Measurements from ENCODE around the gene DNAJB9. TPM values are rescaled to one million over a fixed set of nuclear protein-coding genes. Genes with fewer than 3 reads are reported as not detected.

The DNAJB9 gene
- total RNA-seq, 3 donors from 2014 or later: 13.2 to 19.2 (median 16.6) TPM

DNA sequence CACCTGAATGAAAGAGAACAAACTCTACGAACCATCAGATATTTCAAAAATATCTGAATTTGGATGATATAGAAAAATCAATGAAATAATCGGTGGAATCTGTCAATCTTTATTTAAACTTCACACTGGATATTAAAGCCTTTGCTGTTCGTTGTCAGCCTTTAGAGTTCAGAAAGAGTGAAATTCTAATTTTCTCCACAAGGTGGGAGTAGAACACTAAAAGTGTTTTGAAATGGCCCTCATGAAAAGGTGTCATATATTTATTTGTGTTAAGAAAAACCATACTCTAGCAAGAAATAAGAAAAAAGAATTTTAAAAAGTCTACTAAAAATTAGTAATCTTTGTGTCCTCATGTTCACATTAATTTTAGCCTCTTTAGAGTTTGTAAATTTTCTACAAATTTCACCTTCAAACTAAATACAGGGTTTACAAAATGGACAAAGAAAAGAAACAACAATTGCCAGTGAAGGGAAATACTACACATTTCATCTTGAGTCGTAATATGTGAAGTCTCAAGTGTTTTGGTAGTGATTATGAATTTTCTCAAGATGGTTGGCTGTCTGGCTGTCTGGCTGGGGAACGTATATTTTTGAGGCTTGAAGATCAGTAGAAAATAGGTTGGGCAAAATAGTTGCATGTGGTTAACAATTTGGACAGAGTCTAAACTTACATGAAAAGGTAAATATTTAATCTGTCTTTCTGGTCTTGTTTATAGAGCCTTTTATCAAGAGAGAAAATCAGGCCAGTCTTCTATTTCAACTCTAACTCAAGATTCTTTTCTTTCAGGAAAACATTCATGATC lies 43.7 kb downstream of the DNAJB9 start:
- intact Hi-C loops (cut with DNase I, micrococcal nuclease): no loop called here
- H3K4me1 ChIP-seq (ENCODE audit: low read depth): no peaks in the 10 kb centered on the region
- TF ChIP-seq CTCF (IDR thresholded peaks at IDR 0.05): peak; percentile 23
- H3K9me3 ChIP-seq: no peaks in the 10 kb centered on the region
- no peak for DNase-seq
- H3K4me3 ChIP-seq: no peak overlapping the region
- no peaks in the 10 kb centered on the region for H3K36me3 ChIP-seq (ENCODE audit: low read depth)
- no peak for ATAC-seq

DNA sequence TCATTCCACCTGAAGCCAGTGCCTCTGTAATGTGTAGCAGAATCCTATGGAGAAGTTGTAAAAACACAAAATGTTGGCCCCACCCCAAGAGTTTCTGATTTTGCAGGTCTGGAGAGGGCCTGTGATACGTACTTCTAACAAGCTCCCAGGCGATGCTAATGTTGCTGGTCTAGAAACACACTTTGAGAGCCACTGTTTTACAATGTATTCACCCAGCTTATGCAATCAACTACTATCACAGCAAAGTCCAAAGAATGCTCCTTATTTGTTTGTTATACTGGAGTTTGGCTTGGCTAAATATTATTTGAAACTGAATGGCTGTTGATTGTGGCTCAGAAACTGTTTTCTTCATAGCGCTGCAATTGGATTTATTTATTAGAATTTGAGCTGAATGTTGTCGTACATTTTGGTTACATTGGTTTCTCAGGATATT lies 44.3 kb downstream of the DNAJB9 start:
- H3K4me1 ChIP-seq (ENCODE audit: low read depth): no peaks in the 10 kb centered on the region
- no peaks in the 10 kb centered on the region for H3K9me3 ChIP-seq
- ATAC-seq (no peak), DNase-seq (no peak)
- H3K4me3 ChIP-seq: no peak overlapping the region
- intact Hi-C loops (cut with DNase I, micrococcal nuclease): no loop called here
- no peaks in the 10 kb centered on the region for H3K36me3 ChIP-seq (ENCODE audit: low read depth)
- no peak for TF ChIP-seq CTCF (IDR thresholded peaks at IDR 0.05)

GRCh38 chr7:108614896-108615295 lies 45.2 kb downstream of the DNAJB9 start:
- H3K4me3 ChIP-seq: no peak overlapping the region
- DNase-seq (no peak), ATAC-seq (no peak)
- H3K4me1 ChIP-seq (ENCODE audit: low read depth): no peaks in the 10 kb centered on the region
- no peaks in the 10 kb centered on the region for H3K9me3 ChIP-seq
- H3K36me3 ChIP-seq (ENCODE audit: low read depth): no peaks in the 10 kb centered on the region
- intact Hi-C loops (cut with DNase I, micrococcal nuclease): no loop called here
- no peak for TF ChIP-seq CTCF (IDR thresholded peaks at IDR 0.05)

DNA sequence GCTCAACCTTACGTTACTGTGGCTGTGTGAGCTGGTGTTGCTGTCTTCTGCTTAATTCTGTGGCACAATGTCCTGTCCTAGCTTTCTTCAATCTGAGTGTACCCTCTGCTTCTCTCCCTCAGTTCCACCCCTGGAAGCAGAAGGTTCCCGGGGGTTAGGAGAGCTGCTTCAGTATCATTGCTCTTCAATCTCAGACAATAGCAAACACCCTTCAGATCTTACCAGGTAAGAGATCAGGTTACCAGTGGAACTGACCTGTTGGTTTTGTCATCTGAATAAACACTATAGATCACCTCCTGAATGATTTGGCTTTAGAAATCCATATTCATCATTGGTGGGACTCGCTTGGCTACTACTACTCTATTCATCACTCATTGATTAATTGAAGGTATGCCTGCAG lies 48.4 kb downstream of the DNAJB9 start:
- no peak for ATAC-seq
- Histone ChIP-seq H3K36me3 (ENCODE audit: low read depth) (no peaks in the 10 kb centered on the region), H3K4me3 (no peak overlapping the region), H3K9me3 (no peaks in the 10 kb centered on the region), H3K4me1 (ENCODE audit: low read depth) (no peaks in the 10 kb centered on the region)
- intact Hi-C loops (cut with DNase I, micrococcal nuclease): no loop called here
- no peak for TF ChIP-seq CTCF (IDR thresholded peaks at IDR 0.05)
- no peak for DNase-seq

- Histone ChIP-seq H3K4me3 (no peak overlapping the region), H3K36me3 (ENCODE audit: low read depth) (no peaks in the 10 kb centered on the region), H3K4me1 (ENCODE audit: low read depth) (no peaks in the 10 kb centered on the region), H3K9me3 (no peaks in the 10 kb centered on the region)
- ATAC-seq: no peak
- TF ChIP-seq CTCF (IDR thresholded peaks at IDR 0.05): no peak
- intact Hi-C loops (cut with DNase I, micrococcal nuclease): loop anchor here in 1 of 2 donors (10.0 kb wide), 1 partner anchor 352 kb away; no protein-coding TSS in a partner anchor
- DNase-seq: no peak
These were observed 53.5 kb downstream of the DNAJB9 start for GRCh38 chr7:108623220-108623619.

Other genes with a start within 250 kb of the DNAJB9 start
- gene NRCAM, start 113.4 kb upstream of the DNAJB9 start, total RNA-seq: 1 to 10 TPM; 1.0 to 3.4 (median 2.3) TPM
- 10 to 100 TPM; 20.8 to 32.3 (median 23.4) TPM for gene PNPLA8, start 43.7 kb upstream of the DNAJB9 start, total RNA-seq
- gene THAP5, start 168 bp upstream of the DNAJB9 start, total RNA-seq: 10 to 100 TPM; 19.6 to 26.2 (median 20.2) TPM